SK-N-SH treated with all-trans-retinoic acid at 6 μM for 48 hours (cell line): ENCODE results near the gene MEIOSIN.

ENCODE experiments used
- ATAC-seq: fragments of 200-7000 bp; cut with Tn5 transposase; 3 replicates; pipeline ENCODE4 v1.9.1; 2020; ENCODE audit warnings: mild to moderate bottlenecking, moderate library complexity
- ARNTL ChIP-seq: fragments of 450-650 bp; formaldehyde crosslinking; IDR thresholded peaks from 2 replicates; pipeline ENCODE4 v1.5.0; 2020; ENCODE audit warnings: low read depth, mild to moderate bottlenecking, moderate library complexity, borderline replicate concordance
- BACH2 ChIP-seq: fragments of 250-450 bp; sonication (Bioruptor Pico); IDR thresholded peaks from 2 replicates; pipeline ENCODE4 v1.9.0; 2021; ENCODE audit warnings: mild to moderate bottlenecking, borderline replicate concordance
- CSDC2 ChIP-seq: fragments of 250-450 bp; sonication (Bioruptor Pico); IDR thresholded peaks from 2 replicates; pipeline ENCODE4 v1.5.0; 2020; ENCODE audit warnings: mild to moderate bottlenecking, moderate library complexity
- CSRNP3 ChIP-seq: fragments of 250-450 bp; sonication (Bioruptor Pico); IDR thresholded peaks from 2 replicates; pipeline ENCODE4 v1.5.1; 2021; ENCODE audit warnings: mild to moderate bottlenecking, moderate library complexity
- ESRRG ChIP-seq: fragments of 250-450 bp; sonication (Bioruptor Pico); IDR thresholded peaks from 2 replicates; pipeline ENCODE4 v1.6.1; 2021; ENCODE audit warnings: mild to moderate bottlenecking
- GLIS3 ChIP-seq: fragments of 250-450 bp; sonication (Bioruptor Pico); IDR thresholded peaks from 2 replicates; pipeline ENCODE4 v1.5.0; 2020; ENCODE audit warnings: mild to moderate bottlenecking, moderate library complexity
- ISL1 ChIP-seq: fragments of 250-450 bp; sonication (Bioruptor Pico); IDR thresholded peaks from 2 replicates; pipeline ENCODE4 v2.1.2; 2022; ENCODE audit warnings: mild to moderate bottlenecking, moderate library complexity
- OSR1 ChIP-seq: fragments of 250-450 bp; sonication (Bioruptor Pico); IDR thresholded peaks from 2 replicates; pipeline ENCODE4 v1.8.0; 2022; ENCODE audit warnings: moderate library complexity, mild to moderate bottlenecking, inconsistent platforms
- PATZ1 ChIP-seq: fragments of 250-450 bp; sonication (Bioruptor Pico); IDR thresholded peaks from 2 replicates; pipeline ENCODE4 v1.8.0; 2020; ENCODE audit warnings: mild to moderate bottlenecking, moderate library complexity, borderline replicate concordance
- POU6F1 ChIP-seq: fragments of 250-450 bp; sonication (Bioruptor Pico); IDR thresholded peaks from 2 replicates; pipeline ENCODE4 v1.8.0; 2021; ENCODE audit warnings: low read depth, mild to moderate bottlenecking, moderate library complexity, borderline replicate concordance
- PPARA ChIP-seq: fragments of 250-450 bp; sonication (Bioruptor Pico); IDR thresholded peaks from 2 replicates; pipeline ENCODE4 v1.5.0; 2020; ENCODE audit warnings: mild to moderate bottlenecking, borderline replicate concordance
- RARB ChIP-seq: fragments of 250-450 bp; sonication (Bioruptor Pico); IDR thresholded peaks from 2 replicates; pipeline ENCODE4 v1.8.0; 2021; ENCODE audit warnings: mild to moderate bottlenecking, moderate library complexity
- SNAI2 ChIP-seq: fragments of 250-450 bp; sonication (Bioruptor Pico); IDR thresholded peaks from 2 replicates; pipeline ENCODE4 v1.5.0; 2020; ENCODE audit warnings: mild to moderate bottlenecking, moderate library complexity
- TCF4 ChIP-seq: fragments of 250-450 bp; sonication (Bioruptor Pico); IDR thresholded peaks from 2 replicates; pipeline ENCODE4 v1.8.0; 2021; ENCODE audit warnings: mild to moderate bottlenecking, moderate library complexity, borderline replicate concordance
- TOX ChIP-seq: fragments of 250-450 bp; sonication (Bioruptor Pico); IDR thresholded peaks from 2 replicates; pipeline ENCODE4 v1.8.0; 2021; ENCODE audit warnings: mild to moderate bottlenecking, moderate library complexity, borderline replicate concordance
- TSHZ2 ChIP-seq: fragments of 250-450 bp; sonication (Bioruptor Pico); IDR thresholded peaks from 2 replicates; pipeline ENCODE4 v1.5.0; 2020; ENCODE audit warnings: mild to moderate bottlenecking, moderate library complexity
- ZC3H10 ChIP-seq: fragments of 250-450 bp; sonication (Bioruptor Pico); IDR thresholded peaks from 2 replicates; pipeline ENCODE4 v1.5.1; 2021; ENCODE audit warnings: mild to moderate bottlenecking, moderate library complexity
- ZFP3 ChIP-seq: fragments of 250-450 bp; sonication (Bioruptor Pico); IDR thresholded peaks from 2 replicates; pipeline ENCODE4 v1.5.0; 2020; ENCODE audit warnings: mild to moderate bottlenecking, moderate library complexity
- ZFP30 ChIP-seq: fragments of 450-650 bp; formaldehyde crosslinking; IDR thresholded peaks from 2 replicates; pipeline ENCODE4 v1.5.0; 2022; ENCODE audit warnings: mild to moderate bottlenecking, moderate library complexity
- ZNF565 ChIP-seq: fragments of 450-650 bp; formaldehyde crosslinking; conservative IDR thresholded peaks from 2 replicates; pipeline ENCODE4 v1.5.0; 2020; ENCODE audit warnings: low read depth, mild to moderate bottlenecking, moderate library complexity
- ZNF70 ChIP-seq: fragments of 450-650 bp; formaldehyde crosslinking; IDR thresholded peaks from 2 replicates; pipeline ENCODE4 v1.5.0; 2020; ENCODE audit warnings: mild to moderate bottlenecking, moderate library complexity
- ZNF8 ChIP-seq: fragments of 450-650 bp; formaldehyde crosslinking; IDR thresholded peaks from 2 replicates; pipeline ENCODE4 v1.5.0; 2020; ENCODE audit warnings: mild to moderate bottlenecking, moderate library complexity

MEIOSIN gene

GRCh38 chr19:45754323-45754722 is 21.1 kb downstream of the MEIOSIN start:
- no peak for ATAC-seq
- no peak for TF ChIP-seq OSR1
- TF ChIP-seq ZNF8 (CRISPR knock-in tag), result no peak
- no peak for TF ChIP-seq ZNF565 (CRISPR knock-in tag)
- no peak for TF ChIP-seq ESRRG (CRISPR knock-in tag)
- no peak for TF ChIP-seq ARNTL (CRISPR knock-in tag)
- TF ChIP-seq ZNF70 (CRISPR knock-in tag), result no peak
- TF ChIP-seq SNAI2 (CRISPR knock-in tag), result no peak
- no peak for TF ChIP-seq CSDC2 (CRISPR knock-in tag)
- no peak for TF ChIP-seq RARB (CRISPR knock-in tag)
- no peak for TF ChIP-seq ZFP30 (CRISPR knock-in tag)
- no peak for TF ChIP-seq ZFP3 (CRISPR knock-in tag)
- TF ChIP-seq PPARA (CRISPR knock-in tag), result no peak
- TF ChIP-seq PATZ1 (CRISPR knock-in tag), result no peak
- TF ChIP-seq TOX (CRISPR knock-in tag), result no peak
- TF ChIP-seq, all 23 proteins: peak for 0

- TF ChIP-seq ZNF565 (CRISPR knock-in tag), result no peak
- TF ChIP-seq ZNF70 (CRISPR knock-in tag), result no peak
- TF ChIP-seq SNAI2 (CRISPR knock-in tag), result no peak
- TF ChIP-seq ZNF8 (CRISPR knock-in tag), result no peak
- no peak for TF ChIP-seq POU6F1 (CRISPR knock-in tag)
- no peak for TF ChIP-seq CSDC2 (CRISPR knock-in tag)
- TF ChIP-seq ISL1, result no peak
- TF ChIP-seq GLIS3 (CRISPR knock-in tag), result no peak
- no peak for TF ChIP-seq ESRRG (CRISPR knock-in tag)
- no peak for TF ChIP-seq CSRNP3
- TF ChIP-seq TOX (CRISPR knock-in tag), result no peak
- no peak for TF ChIP-seq ZFP30 (CRISPR knock-in tag)
- no peak for TF ChIP-seq TCF4 (CRISPR knock-in tag)
- no peak for TF ChIP-seq PATZ1 (CRISPR knock-in tag)
- TF ChIP-seq PPARA (CRISPR knock-in tag), result no peak
- no peak for TF ChIP-seq ARNTL (CRISPR knock-in tag)
- TF ChIP-seq BACH2 (CRISPR knock-in tag), result no peak
- TF ChIP-seq RARB (CRISPR knock-in tag), result no peak
- TF ChIP-seq ZFP3 (CRISPR knock-in tag), result no peak
- TF ChIP-seq, all 23 proteins: peak for 0
- no peak for ATAC-seq
These were observed 24.5 kb downstream of the MEIOSIN start for GRCh38 chr19:45757695-45758094.

- ATAC-seq, result no peak
- TF ChIP-seq OSR1 (no peak), SNAI2 (CRISPR knock-in tag) (no peak), POU6F1 (CRISPR knock-in tag) (no peak), ZFP3 (CRISPR knock-in tag) (no peak), BACH2 (CRISPR knock-in tag) (no peak), ISL1 (no peak), ARNTL (CRISPR knock-in tag) (no peak), ZC3H10 (CRISPR knock-in tag) (no peak), TCF4 (CRISPR knock-in tag) (no peak), RARB (CRISPR knock-in tag) (no peak), PPARA (CRISPR knock-in tag) (no peak), TOX (CRISPR knock-in tag) (no peak), ZNF70 (CRISPR knock-in tag) (no peak), TSHZ2 (CRISPR knock-in tag) (no peak), ZNF565 (CRISPR knock-in tag) (no peak), PATZ1 (CRISPR knock-in tag) (no peak)
These were observed 25.7 kb downstream of the MEIOSIN start for GRCh38 chr19:45758921-45759320.
